ENCODE data around the gene CSH1.
"Not testable (repeated sequence)": the region's sequence is repeated elsewhere in the genome, so short reads cannot be mapped to it uniquely, and the experiment has no call there.

The CSH1 gene

DNA sequence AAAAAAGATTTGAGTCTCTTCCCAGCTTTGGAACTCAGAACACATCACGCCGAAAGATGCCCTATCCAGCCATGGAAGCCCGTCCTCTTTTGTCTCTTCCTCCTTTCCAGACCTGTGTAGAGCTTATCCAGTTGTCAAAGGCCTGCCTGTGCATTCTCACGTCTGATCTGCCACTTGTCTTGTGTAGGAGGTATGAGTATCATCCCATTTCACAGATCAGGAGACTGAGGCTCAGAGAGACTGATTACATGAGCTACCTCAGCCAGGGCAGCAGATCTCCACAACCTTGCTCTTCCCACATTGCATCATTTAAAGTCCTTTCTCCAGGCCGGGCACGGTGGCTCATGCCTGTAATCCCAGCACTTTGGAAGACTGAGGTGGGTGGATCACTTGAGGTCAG is 21.7 kb downstream of the CSH1 start:
- DNase-seq (ENCODE audit: low read depth); H3K4me3 ChIP-seq (ENCODE audit: low read depth, low read length): not testable (repeated sequence)

DNA sequence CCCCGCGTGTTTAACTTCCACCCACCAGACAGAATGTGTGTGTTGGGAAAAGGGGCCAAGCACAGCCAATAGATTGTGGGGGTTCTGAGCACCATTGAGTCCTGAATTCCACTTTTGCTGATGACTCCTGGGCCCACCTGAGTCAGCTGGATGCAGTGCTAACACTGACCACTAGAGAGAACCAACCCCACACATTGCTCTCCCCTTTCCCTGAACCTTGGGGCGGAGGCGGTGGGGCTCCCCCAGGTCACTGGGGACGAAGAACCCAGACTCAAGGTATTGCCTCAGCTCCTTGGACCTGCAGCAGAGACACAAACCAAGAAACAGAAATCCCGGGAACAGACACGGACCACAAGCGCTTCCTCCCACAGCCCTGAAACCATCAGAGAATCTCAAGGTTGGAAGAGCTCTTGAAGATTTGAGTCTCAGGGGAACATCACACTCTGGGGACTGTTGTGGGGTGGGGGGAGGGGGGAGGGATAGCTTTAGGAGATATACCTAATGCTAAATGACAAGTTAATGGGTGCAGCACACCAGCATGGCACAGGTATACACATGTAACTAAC is 22.2 kb downstream of the CSH1 start:
- DNase-seq (ENCODE audit: low read depth), result not testable (repeated sequence)

DNA sequence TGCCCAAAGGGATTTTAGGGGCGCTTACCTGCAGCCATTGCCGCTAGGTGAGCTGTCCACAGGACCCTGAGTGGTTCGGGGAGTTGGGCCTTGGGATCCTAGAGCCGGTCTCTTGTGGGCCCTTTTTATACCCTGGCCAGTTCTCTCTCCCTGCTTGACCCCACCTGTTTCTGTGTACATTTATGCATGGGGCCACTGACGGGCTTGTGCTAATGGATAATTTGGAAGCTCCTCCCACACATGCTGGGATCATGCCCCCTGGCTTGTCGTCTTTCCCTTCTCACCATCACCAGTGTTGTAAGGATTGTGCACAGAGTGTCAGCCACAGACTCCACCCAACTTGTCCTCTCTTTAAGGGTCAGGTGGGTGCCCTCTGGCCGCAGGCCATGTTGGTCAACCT is 22.8 kb downstream of the CSH1 start, which contains the start of gene CSH2:
CSH2 (minus strand) TSS at position 101 of the 400 bp plus-strand sequence; CDS start at position 38, 63 bp downstream.
- DNase-seq (ENCODE audit: low read depth); H3K4me3 ChIP-seq (ENCODE audit: low read depth, low read length): not testable (repeated sequence)

More for the DNA sequence above, 22.2 kb downstream of the CSH1 start:
- H3K4me3 ChIP-seq (ENCODE audit: low read depth, low read length), result not testable (repeated sequence)

DNA sequence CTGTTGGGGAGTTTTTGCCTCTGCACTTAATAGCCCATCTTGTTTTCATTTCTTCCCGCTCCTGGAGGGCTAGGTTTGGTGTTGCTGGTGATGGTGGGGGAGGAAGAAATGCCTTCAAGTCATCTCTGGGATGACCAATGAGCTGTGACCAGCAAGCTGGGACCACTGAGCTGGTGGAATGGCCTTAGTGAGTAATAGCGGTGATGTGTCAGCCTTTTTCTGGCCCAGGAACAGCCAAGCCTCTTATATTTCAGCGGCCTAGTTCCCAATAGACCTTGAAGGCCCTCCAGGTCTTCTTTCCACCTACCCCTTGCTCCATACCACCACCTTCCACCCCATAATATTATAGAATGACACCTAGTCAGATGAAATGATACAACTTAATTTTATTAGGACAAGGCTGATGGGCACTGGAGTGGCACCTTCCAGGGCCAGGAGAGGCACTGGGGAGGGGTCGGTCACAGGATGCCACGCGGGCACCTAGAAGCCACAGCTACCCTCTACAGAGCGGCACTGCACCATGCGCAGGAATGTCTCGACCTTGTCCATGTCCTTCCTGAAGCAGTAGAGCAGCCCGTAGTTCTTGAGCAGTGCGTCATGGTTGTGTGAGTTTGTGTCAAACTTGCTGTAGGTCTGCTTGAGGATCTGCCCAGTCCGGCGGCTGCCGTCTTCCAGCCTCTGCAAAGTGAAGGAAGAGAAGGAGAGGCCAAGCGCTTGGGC is 24.6 kb downstream of the CSH1 start:
- DNase-seq (ENCODE audit: low read depth); H3K4me3 ChIP-seq (ENCODE audit: low read depth, low read length): not testable (repeated sequence)

DNA sequence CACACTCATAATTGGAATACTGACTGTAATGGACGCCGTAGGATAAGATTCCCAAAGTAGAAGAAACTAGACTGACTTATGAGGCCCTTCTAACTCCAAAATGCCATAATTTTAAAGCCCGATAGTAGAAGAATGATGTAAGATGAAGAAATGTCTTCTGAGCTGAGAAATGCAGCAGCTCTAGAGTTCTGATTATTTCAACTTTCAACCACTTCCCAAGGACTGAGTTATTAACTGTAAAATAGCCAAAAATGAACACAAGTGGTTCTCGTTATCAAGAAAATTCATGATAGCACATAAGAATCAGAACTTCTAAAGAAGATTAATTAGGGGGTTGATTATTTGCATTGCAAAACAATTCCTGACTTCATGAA is 26.1 kb downstream of the CSH1 start:
- not testable (repeated sequence) for H3K4me3 ChIP-seq (ENCODE audit: low read depth, low read length); DNase-seq (ENCODE audit: low read depth)

DNA sequence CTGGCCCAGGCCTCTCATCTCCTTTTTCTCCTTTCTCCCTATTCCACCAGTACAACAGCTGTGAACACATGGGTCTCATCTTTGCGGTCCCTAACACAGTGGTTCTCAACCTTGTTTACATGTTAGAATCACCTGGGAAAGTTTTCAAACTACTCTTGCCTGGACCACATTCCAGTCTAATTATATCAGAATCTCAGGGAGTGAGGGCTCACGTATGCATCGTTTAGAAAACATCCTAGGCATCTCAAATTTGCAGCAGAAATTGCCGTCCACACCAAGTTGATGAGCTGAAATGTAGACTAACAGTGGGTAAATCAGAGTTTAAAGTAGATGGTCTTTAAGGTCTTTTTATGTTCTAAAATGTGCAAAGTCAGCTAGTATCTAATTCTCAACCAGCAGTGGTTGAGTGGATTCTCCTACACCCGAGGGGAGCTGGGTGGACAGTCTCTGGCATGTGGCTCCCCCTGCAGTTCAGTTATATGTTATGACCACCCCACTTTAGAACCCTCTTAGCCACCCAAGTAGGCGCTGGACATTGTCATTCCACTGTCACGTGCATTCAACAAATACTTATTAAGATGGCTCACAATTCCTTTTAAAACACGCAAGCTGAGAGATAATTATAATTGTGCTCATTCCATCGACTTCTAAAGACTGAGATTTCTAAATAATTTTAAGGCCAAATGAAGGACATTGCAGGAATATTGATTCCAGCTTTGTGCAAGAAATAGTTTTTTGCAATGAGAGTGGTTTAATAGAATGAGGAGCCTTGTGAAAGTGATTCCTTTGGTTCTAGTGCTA is 26.7 kb downstream of the CSH1 start:
- not testable (repeated sequence) for DNase-seq (ENCODE audit: low read depth); H3K4me3 ChIP-seq (ENCODE audit: low read depth, low read length)

DNA sequence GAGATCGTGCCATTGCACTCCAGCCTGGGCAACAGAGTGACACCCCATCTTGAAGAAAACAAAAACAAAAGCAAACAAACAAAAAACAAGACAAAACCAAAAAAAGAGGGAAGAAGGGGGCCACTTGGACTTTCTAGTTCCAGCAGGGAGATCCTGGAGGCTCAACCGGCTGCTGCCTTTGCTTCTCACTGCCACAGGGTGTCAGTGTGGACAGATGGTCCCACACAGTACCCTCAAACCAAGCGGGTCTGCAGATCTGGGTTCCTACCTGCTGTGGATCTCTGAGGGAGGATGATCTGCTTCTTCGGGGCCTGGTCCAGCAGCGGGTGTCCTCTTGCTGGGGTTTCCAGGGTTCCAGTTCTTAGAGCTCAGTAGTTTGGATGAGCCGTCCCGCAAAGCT is 29.7 kb downstream of the CSH1 start:
- not testable (repeated sequence) for H3K4me3 ChIP-seq (ENCODE audit: low read depth, low read length); DNase-seq (ENCODE audit: low read depth)

DNA sequence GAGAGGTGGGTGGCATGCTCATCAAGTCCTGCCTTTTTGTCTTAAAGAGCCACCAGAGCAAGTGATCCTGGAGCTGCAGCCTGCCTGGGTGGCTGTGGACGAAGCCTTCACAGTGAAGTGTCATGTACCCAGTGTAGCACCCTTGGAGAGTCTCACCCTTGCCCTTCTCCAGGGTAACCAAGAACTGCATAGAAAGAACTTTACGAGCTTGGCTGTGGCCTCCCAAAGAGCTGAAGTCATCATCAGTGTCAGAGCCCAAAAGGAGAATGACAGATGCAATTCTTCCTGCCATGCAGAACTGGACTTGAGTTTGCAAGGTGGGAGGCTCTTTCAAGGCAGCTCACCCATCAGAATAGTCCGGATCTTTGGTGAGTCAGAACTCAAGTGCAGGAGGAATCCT is 37.1 kb downstream of the CSH1 start:
- DNase-seq (ENCODE audit: low read depth), result no peak
- H3K4me3 ChIP-seq (ENCODE audit: low read depth, low read length), result no peak overlapping the region

DNA sequence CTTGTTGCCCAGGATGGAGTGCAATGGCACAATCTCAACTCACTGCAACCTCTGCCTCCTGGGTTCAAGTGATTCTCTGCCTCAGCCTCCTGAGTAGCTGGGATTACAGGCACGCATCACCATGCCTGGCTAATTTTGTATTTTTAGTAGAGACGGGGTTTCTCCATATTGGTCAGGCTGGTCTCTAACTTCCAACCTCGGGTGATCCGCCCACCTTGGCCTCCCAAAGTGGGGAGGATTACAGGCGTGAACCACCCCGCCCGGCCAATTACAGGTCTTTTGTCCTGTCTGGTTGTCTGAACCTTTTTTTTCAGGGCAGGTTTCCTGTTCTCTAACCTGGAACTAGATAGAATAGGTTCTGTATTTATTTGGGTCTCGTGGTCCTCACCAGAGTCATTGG is 39.9 kb downstream of the CSH1 start:
- not testable (repeated sequence) for DNase-seq (ENCODE audit: low read depth); H3K4me3 ChIP-seq (ENCODE audit: low read depth, low read length)

DNA sequence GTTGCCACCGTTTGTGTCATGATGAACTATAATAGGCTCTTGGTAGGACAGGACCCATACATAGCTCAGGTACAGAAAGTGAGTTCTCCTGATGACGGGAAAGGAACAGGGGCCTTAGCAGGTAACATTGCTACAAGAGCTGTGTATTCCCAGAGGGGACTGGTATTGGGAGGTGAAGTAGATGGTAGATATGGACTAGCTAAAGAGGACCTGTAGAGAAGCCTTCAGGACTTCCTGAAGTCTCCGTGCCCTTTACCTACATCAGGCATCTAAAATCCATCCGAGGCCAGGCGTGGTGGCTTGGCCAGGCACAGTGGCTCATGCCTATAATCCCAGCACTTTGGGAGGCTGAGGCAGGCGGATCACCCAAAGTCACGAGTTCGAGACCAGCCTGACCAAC is 41.2 kb downstream of the CSH1 start:
- no peak overlapping the region for H3K4me3 ChIP-seq (ENCODE audit: low read depth, low read length)
- no peak for DNase-seq (ENCODE audit: low read depth)

DNA sequence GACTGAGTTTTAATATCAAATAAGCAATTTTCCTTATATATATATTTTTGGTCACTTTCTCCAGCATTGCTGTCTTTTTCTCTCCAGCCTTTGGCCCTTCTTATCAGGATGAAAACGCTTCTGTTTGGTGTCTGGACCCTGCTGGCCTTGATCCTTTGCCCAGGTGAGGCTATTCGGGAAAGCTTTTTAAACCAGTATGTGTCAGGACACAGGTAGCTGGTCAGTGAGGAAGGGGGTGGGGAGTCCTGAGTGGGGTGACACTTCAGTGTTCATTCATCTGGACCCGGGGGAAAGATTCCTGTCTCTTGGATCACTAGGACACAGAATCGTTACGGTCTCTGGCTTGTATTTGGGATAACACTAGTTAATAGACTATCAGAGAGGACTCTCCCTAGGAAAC is 41.7 kb downstream of the CSH1 start:
- no peak overlapping the region for H3K4me3 ChIP-seq (ENCODE audit: low read depth, low read length)
- DNase-seq (ENCODE audit: low read depth), result no peak

DNA sequence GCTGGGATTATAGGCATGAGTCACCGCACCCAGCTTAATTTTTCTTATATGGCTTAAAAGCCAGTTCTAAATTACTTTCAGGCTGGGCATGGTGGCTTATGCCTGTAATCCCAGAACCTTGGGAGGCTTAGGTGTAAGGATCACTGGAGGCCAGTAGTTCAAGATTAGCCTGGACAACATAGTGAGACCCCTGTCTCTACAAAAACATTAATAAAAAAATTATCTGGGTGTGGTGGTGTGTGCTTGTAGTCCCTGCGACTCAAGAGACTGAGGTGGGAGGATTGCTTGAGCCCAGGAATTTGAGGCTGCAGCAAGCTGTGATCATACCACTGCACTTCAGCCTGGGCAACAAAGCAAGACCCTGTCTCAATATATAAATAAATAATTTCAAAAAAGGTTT is 43.1 kb downstream of the CSH1 start:
- DNase-seq (ENCODE audit: low read depth), result no peak
- H3K4me3 ChIP-seq (ENCODE audit: low read depth, low read length), result no peak overlapping the region

DNA sequence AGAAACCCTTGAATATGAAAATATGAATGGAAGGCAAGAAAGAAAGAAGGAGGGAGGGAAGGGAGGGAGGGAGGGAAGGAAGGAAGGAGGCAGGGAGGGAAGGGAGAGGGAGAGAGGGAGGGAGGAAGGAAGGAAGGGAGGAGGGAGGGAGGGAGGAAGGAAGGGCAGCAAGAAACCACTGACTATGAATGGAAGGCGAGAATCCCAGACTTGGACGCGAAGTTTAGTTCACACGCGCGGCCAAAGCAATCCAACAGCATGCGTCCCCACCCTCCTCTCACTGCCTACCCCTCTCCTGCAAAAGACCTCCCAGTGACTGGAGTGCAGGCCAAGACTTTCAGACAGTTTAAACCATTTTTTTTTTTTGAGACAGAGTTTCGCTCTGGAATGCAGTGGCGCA is 46.0 kb downstream of the CSH1 start:
- no peak overlapping the region for H3K4me3 ChIP-seq (ENCODE audit: low read depth, low read length)
- DNase-seq (ENCODE audit: low read depth), result no peak

DNA sequence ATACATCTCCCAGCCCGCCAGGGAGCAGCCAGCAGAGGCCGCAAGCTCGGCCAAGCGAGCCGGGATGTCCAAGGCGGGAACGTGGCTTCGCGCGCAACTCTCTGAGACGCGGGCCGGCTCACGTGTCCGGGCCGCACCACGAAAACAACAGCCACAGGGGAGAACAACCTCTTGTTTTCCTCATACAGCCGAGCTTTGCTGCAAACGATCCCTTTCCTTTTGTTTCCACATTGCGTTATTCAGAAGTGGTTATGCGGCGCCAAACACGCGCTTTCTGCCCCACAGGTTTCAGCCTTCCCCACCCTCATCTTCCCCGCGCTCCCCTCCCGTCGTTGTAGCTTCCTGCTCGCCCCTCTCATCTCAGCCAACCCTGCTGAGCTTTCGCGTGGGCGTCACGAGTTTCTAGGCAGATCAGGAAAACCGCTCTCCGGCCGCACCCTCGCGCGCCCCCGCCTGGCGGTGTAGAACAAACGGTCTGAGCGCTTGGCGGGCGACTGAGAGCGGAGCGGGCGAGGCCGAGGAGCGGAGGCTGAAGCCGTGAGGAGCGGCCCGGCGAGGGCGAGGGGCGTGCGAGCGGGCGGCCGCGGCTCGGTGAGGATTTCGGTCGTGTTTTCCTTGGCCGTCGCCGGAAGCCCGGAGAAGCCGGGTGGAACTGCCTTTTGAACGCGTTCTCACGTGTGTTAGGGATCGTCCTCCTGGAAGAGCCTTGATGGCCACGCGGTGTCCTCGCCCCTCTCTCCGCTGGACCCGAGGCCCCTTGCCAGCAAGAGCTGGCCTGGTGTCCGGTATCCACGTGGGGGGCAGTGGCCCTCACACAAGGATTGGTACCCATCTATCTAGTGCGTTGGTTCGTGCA is 47.3 kb downstream of the CSH1 start:
- peak; percentile 43 for DNase-seq (ENCODE audit: low read depth)
- H3K4me3 ChIP-seq (ENCODE audit: low read depth, low read length), result peak overlapping the region; percentile 31

DNA sequence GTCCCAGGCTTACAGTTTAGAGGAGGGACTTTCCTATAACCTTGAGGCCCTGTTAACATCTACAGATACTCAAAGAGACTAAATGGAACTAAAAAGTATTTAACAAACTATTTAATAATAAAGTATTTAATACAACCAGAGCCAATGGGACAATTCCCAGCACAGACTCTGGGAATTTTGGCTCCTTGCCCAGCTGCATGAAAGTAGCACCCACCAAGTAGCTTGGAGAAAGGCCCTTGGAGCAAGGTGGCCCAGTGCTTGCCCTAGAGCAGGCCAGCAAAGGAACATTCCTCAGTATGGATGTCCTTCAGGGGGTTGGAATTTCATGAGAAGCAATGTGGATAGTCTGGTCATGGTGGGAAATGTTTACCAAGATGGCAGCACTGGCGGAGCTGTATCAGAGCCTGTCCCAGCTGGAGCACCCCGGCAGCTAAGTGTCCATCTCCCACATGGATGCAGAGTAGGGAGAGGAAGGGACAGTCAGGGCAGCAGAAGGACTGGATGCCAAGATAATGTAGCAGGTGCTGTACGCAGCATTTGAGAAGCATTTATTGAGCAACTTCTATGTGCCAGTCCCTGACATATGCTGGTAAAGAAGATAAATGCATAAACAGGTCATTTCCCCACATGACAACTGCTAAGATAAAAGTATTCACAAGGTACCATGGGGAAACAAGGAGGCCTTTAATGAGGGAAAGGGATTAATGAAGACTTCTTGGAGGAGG is 48.7 kb downstream of the CSH1 start:
- no peak for DNase-seq (ENCODE audit: low read depth)
- no peak overlapping the region for H3K4me3 ChIP-seq (ENCODE audit: low read depth, low read length)

DNA sequence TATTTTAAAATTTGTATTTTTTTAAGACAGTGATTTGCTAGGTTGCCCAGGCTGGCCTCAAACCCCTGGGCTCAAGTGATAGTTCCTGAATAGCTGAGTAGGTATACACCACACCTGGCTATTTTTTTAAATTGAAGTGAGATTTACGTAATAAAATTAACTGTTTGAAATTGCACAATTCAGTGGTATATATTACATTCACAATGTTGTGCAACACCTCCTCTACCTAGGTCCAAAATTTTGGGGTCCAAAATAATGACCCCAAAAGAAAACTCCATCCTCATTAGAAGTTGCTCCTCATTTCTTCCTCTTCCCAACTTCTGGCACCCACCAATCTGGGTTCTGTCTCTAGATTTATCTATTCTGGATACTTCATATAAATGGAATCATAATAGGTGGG is 50.9 kb downstream of the CSH1 start:
- no peak for DNase-seq (ENCODE audit: low read depth)
- H3K4me3 ChIP-seq (ENCODE audit: low read depth, low read length), result no peak overlapping the region

Data from skeletal muscle cell (primary cell).